Fibroblast of villous mesenchyme (primary cell): Measurements from ENCODE around the gene EIPR1. TPM values are rescaled to one million over a fixed set of nuclear protein-coding genes. Genes with fewer than 3 reads are reported as not detected.

Experiments
- DNase-seq: peaks from one replicate; pipeline ENCODE4 v3.0.0-alpha.2; 2010; ENCODE audit warnings: low read depth
- H3K4me3 ChIP-seq: 2 replicates; pipeline ENCODE4 v1.5.1; 2011; ENCODE audit warnings: low read depth, mild to moderate bottlenecking, low read length
- CTCF ChIP-seq: IDR thresholded peaks from 2 replicates; pipeline ENCODE4 v1.5.1; 2012; ENCODE audit warnings: low read depth, mild to moderate bottlenecking, low read length; ENCODE audit not compliant: insufficient read depth
- total RNA-seq: library from RNA; depleted of rRNA; stranded (reverse); fragments of >200 nt; gene quantifications from 2 replicates; pipeline ENCODE4 v1.2.3, GENCODE V29; 2012

The EIPR1 gene
- total RNA-seq, 1 donor, result 32.4 TPM

GRCh38 chr2:3296182-3296972, 81.2 kb downstream of the EIPR1 start:
- no peak overlapping the region for H3K4me3 ChIP-seq
- DNase-seq, result no peak
- TF ChIP-seq CTCF, result no peak

- no peak for TF ChIP-seq CTCF
- no peak overlapping the region for H3K4me3 ChIP-seq
- DNase-seq, result no peak
Measured at GRCh38 chr2:3294493-3294892, 83.1 kb downstream of the EIPR1 start.

- no peak for TF ChIP-seq CTCF
- DNase-seq, result no peak
- H3K4me3 ChIP-seq, result no peak overlapping the region
Measured at GRCh38 chr2:3294069-3294468, 83.5 kb downstream of the EIPR1 start.

GRCh38 chr2:3293221-3293620, 84.4 kb downstream of the EIPR1 start:
- no peak for DNase-seq
- no peak for TF ChIP-seq CTCF
- no peak overlapping the region for H3K4me3 ChIP-seq

GRCh38 chr2:3292416-3292815, 85.2 kb downstream of the EIPR1 start:
- no peak overlapping the region for H3K4me3 ChIP-seq
- no peak for DNase-seq
- no peak for TF ChIP-seq CTCF

GRCh38 chr2:3291750-3292149, 85.9 kb downstream of the EIPR1 start:
- H3K4me3 ChIP-seq, result no peak overlapping the region
- no peak for TF ChIP-seq CTCF
- no peak for DNase-seq

GRCh38 chr2:3291113-3291512, 86.5 kb downstream of the EIPR1 start:
- H3K4me3 ChIP-seq, result no peak overlapping the region
- no peak for DNase-seq
- no peak for TF ChIP-seq CTCF
